IMR-90 (cell line): Measurements from ENCODE around the gene FUS. TPM values are rescaled to one million over a fixed set of nuclear protein-coding genes. Genes with fewer than 3 reads are reported as not detected.

Experiments
- ATAC-seq: fragments of 200-7000 bp; cut with Tn5 transposase; 2 replicates; pipeline ENCODE4 v1.9.1; 2020; ENCODE audit warnings: low read depth, mild to moderate bottlenecking, moderate library complexity
- BruUV-seq: library from RNA; stranded (reverse); fragments of 400-500 nt; replicated peaks from 2 replicates; lab custom pipeline; 2021; lab: Mats Ljungman, UMichigan
- CTCF ChIA-PET: fragments of 300-600 bp; formaldehyde crosslinking; extraction: SDS; loops from one replicate; lab custom pipeline; 2021; ENCODE audit warnings: antibody characterized with exemption; lab: Yijun Ruan, JAX
- POLR2A ChIA-PET: fragments of 300-600 bp; sonication (Branson Sonifier 250); formaldehyde crosslinking; loops from one replicate; lab custom pipeline; 2022; ENCODE audit warnings: antibody characterized with exemption; ENCODE audit not compliant: unreplicated experiment; lab: Charles Lee
- DNase-seq: peaks from one replicate; pipeline ENCODE4 v3.0.0; 2013
- H2AFZ ChIP-seq: replicated peaks from 2 replicates; pipeline ENCODE3; 2013; ENCODE audit warnings: low read length, mild to moderate bottlenecking; ENCODE audit not compliant: poor library complexity
- H2AK5ac ChIP-seq: 2 replicates; pipeline ENCODE4 v1.6.1; 2013; ENCODE audit warnings: low read depth, low read length, inconsistent platforms
- H2AK9ac ChIP-seq: replicated peaks from 2 replicates; pipeline ENCODE3; 2013; ENCODE audit warnings: mild to moderate bottlenecking, low read depth, low read length, moderate library complexity; ENCODE audit not compliant: poor library complexity
- H2BK120ac ChIP-seq: 2 replicates; pipeline ENCODE4 v1.6.1; 2013; ENCODE audit warnings: low read depth, low read length, inconsistent platforms
- H2BK15ac ChIP-seq: 3 replicates; pipeline ENCODE4 v1.6.1; 2013; ENCODE audit warnings: low read depth, low read length, inconsistent platforms
- H2BK20ac ChIP-seq: 2 replicates; pipeline ENCODE4 v1.6.1; 2013; ENCODE audit warnings: low read depth, mild to moderate bottlenecking, inconsistent platforms, low read length, moderate library complexity
- H2BK5ac ChIP-seq: 2 replicates; pipeline ENCODE4 v1.6.1; 2013; ENCODE audit warnings: mild to moderate bottlenecking, low read depth, low read length, inconsistent platforms; ENCODE audit not compliant: poor library complexity, severe bottlenecking
- H3K14ac ChIP-seq: replicated peaks from 2 replicates; pipeline ENCODE4 v1.6.1; 2013; ENCODE audit warnings: low read depth, low read length, inconsistent platforms
- H3K18ac ChIP-seq: 2 replicates; pipeline ENCODE4 v1.6.1; 2013; ENCODE audit warnings: low read depth, low read length, control low read depth
- H3K23ac ChIP-seq: 2 replicates; pipeline ENCODE4 v1.6.1; 2013; ENCODE audit warnings: low read depth, low read length, inconsistent platforms
- H3K27ac ChIP-seq: 2 replicates; pipeline ENCODE4 v1.5.1; 2013; ENCODE audit warnings: mild to moderate bottlenecking, control low read depth, low read length; ENCODE audit not compliant: insufficient read depth
- H3K27me3 ChIP-seq: 2 replicates; pipeline ENCODE4 v1.6.1; 2013; ENCODE audit warnings: low read length; ENCODE audit not compliant: control insufficient read depth, insufficient read depth
- H3K36me3 ChIP-seq: 2 replicates; pipeline ENCODE4 v1.6.1; 2013; ENCODE audit warnings: low read length, mixed read lengths; ENCODE audit not compliant: control insufficient read depth, insufficient read depth
- H3K4ac ChIP-seq: 2 replicates; pipeline ENCODE4 v1.6.1; 2013; ENCODE audit warnings: low read depth, low read length, inconsistent platforms
- H3K4me1 ChIP-seq: 2 replicates; pipeline ENCODE4 v1.6.1; 2013; ENCODE audit warnings: low read length, mixed read lengths; ENCODE audit not compliant: control insufficient read depth, insufficient read depth
- H3K4me2 ChIP-seq: 2 replicates; pipeline ENCODE4 v1.6.1; 2013; ENCODE audit warnings: low read depth, mild to moderate bottlenecking, control low read depth, low read length, moderate library complexity
- H3K4me3 ChIP-seq: 2 replicates; pipeline ENCODE4 v1.5.1; 2013; ENCODE audit warnings: low read depth, mild to moderate bottlenecking, control low read depth, low read length, moderate library complexity; ENCODE audit not compliant: insufficient read depth
- H3K56ac ChIP-seq: 2 replicates; pipeline ENCODE4 v1.6.1; 2013; ENCODE audit warnings: low read length, inconsistent platforms; ENCODE audit not compliant: insufficient read depth; ENCODE audit errors: extremely low read depth
- H3K79me1 ChIP-seq, 2 experiments: 2 replicates each; pipeline ENCODE4 v1.6.1; 2013; ENCODE audit warnings: low read length in 2 of 2, inconsistent platforms in 1 of 2, low read depth in 1 of 2
- H3K9ac ChIP-seq: 2 replicates; pipeline ENCODE4 v1.6.1; 2013; ENCODE audit warnings: low read depth, low read length, control low read depth
- H3K9me1 ChIP-seq: 2 replicates; pipeline ENCODE4 v1.6.1; 2013; ENCODE audit warnings: low read length, inconsistent platforms; ENCODE audit not compliant: insufficient read depth
- H3K9me3 ChIP-seq: 2 replicates; pipeline ENCODE4 v1.6.1; 2013; ENCODE audit warnings: low read length; ENCODE audit not compliant: control insufficient read depth, insufficient read depth
- H4K20me1 ChIP-seq: 2 replicates; pipeline ENCODE4 v1.6.1; 2013; ENCODE audit warnings: low read length, inconsistent platforms; ENCODE audit not compliant: insufficient read depth
- H4K5ac ChIP-seq: 2 replicates; pipeline ENCODE4 v1.6.1; 2013; ENCODE audit warnings: mild to moderate bottlenecking, low read depth, low read length, control low read depth
- H4K8ac ChIP-seq, 2 experiments: 2 replicates each; pipeline ENCODE4 v1.6.1; 2013; ENCODE audit warnings: low read depth in 2 of 2, low read length in 2 of 2, control low read depth in 1 of 2, inconsistent platforms in 1 of 2
- H4K91ac ChIP-seq: 2 replicates; pipeline ENCODE4 v1.6.1; 2013; ENCODE audit warnings: low read depth, low read length, inconsistent platforms; ENCODE audit not compliant: insufficient read depth
- CEBPB ChIP-seq: IDR thresholded peaks from 2 replicates; pipeline ENCODE4 v1.6.1; 2012; ENCODE audit warnings: low read depth, low read length, improper control_type of control experiment
- CHD1 ChIP-seq: IDR thresholded peaks from 2 replicates; pipeline ENCODE4 v1.6.1; 2012; ENCODE audit warnings: low read depth, low read length, improper control_type of control experiment
- ELK1 ChIP-seq: fragments of 150-350 bp; IDR thresholded peaks from 2 replicates; pipeline ENCODE4 v1.6.1; 2016; ENCODE audit warnings: low read depth, mild to moderate bottlenecking, low read length, moderate library complexity, borderline replicate concordance
- FOS ChIP-seq: fragments of 150-350 bp; IDR thresholded peaks from 2 replicates; pipeline ENCODE4 v1.6.1; 2016; ENCODE audit warnings: low read depth, low read length
- MAZ ChIP-seq: IDR thresholded peaks from 2 replicates; pipeline ENCODE4 v1.6.1; 2012; ENCODE audit warnings: low read depth, mild to moderate bottlenecking, low read length, improper control_type of control experiment, moderate library complexity, borderline replicate concordance
- MXI1 ChIP-seq: IDR thresholded peaks from 2 replicates; pipeline ENCODE4 v1.6.1; 2012; ENCODE audit warnings: low read depth, mild to moderate bottlenecking, low read length, moderate library complexity, borderline replicate concordance
- RFX5 ChIP-seq: IDR thresholded peaks from 2 replicates; pipeline ENCODE4 v1.8.0; 2012; ENCODE audit warnings: low read depth, mild to moderate bottlenecking, low read length, moderate library complexity
- USF2 ChIP-seq: fragments of 150-350 bp; IDR thresholded peaks from 2 replicates; pipeline ENCODE4 v1.6.1; 2017; ENCODE audit warnings: mild to moderate bottlenecking, antibody characterized with exemption, low read length, low read depth
- WGBS, 2 experiments: methylation state at CpG; one replicate each; pipeline versions ENCODE4 v1.1.5 to v1.1.7; 2013; ENCODE audit warnings: missing lambda C conversion rate in 2 of 2; ENCODE audit not compliant: insufficient read length in 1 of 2; ENCODE audit errors: extremely low coverage in 2 of 2; 5-methylcytosine and 5-hydroxymethylcytosine counted together
- dilution Hi-C: fragments of 300-500 bp; cut with HindIII; formaldehyde crosslinking; loops from one replicate; pipeline ENCODE4 v1.14.3; 2018; ENCODE audit warnings: low sequenced_read_pairs; ENCODE audit not compliant: unreplicated experiment
- in situ Hi-C: fragments of 300-500 bp; cut with MboI; formaldehyde crosslinking; loops from 3 replicates; pipeline ENCODE4 v1.14.3; 2019; ENCODE audit warnings: low sequenced_read_pairs, inconsistent platforms, mixed read lengths
- intact Hi-C: fragments of 100-400 bp; cut with micrococcal nuclease; formaldehyde crosslinking; loops from 2 replicates; pipeline ENCODE4 v1.10.0; 2022
- polyA plus RNA-seq, 3 experiments: library from polyadenylated mRNA; depleted of rRNA; stranded (reverse); fragments of >200 nt; gene quantifications; 2 replicates each; pipeline ENCODE4 v1.2.3, GENCODE V29; 2012; ENCODE audit warnings: low replicate concordance in 1 of 3
- total RNA-seq: library from RNA; depleted of rRNA; stranded (reverse); fragments of >200 nt; gene quantifications from 2 replicates; pipeline ENCODE4 v1.2.3, GENCODE V29; 2012
- TF ChIP-seq, protein P1 (sequence below): conservative IDR thresholded peaks from 2 replicates; pipeline ENCODE4 v1.5.1; 2012; ENCODE audit warnings: mild to moderate bottlenecking, low read depth, low read length, improper control_type of control experiment

FUS gene
- total and polyA plus RNA-seq, 2 of the 4 experiments (the other 2 are of a cell fraction) = 42.8 to 340 TPM

DNA sequence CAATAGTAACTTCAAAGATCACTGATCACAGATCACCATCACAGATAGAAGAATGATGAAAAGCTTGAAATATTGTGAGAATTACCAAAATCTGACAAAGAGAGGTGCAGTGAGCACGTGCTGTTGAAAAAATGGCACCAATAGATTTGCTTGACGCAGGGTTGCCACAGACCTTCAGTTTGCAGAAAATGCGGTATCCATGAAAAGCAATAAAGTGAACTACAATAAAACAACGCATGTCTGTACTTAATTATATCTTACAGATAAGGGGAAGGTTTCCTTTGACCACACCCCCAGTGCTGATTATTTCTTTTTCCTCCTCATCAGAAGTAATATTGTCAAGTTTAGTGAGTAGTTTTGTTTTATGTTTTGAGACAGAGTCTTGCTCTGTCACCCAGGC lies 58.1 kb downstream of the FUS start:
- dilution Hi-C loops = no loop called here
- Histone ChIP-seq H3K4me1 (no peaks in the 10 kb centered on the region), H4K8ac (no peak overlapping the region), H3K18ac (no peak overlapping the region), H3K27ac (no peak overlapping the region), H3K27me3 (peaks cover 6% of the 10 kb centered on the region; the same call in 1 of the 2 replicates), H2BK15ac (no peak overlapping the region), H3K4ac (no peak overlapping the region), H2AK9ac (no peak overlapping the region), H4K91ac (no peak overlapping the region), H2AK5ac (no peak overlapping the region), H3K9me1 (no peaks in the 10 kb centered on the region), H3K36me3 (no peaks in the 10 kb centered on the region), H2AFZ (no peak overlapping the region), H3K9ac (no peak overlapping the region), H4K20me1 (no peaks in the 10 kb centered on the region), H2BK120ac (no peak overlapping the region), H3K4me2 (no peak overlapping the region), H3K9me3 (no peaks in the 10 kb centered on the region), H3K4me3 (no peak overlapping the region), H2BK20ac (no peak overlapping the region), H3K79me1 (no peaks in the 10 kb centered on the region), H3K56ac (no peak overlapping the region), H4K5ac (no peak overlapping the region), H2BK5ac (no peak overlapping the region), H3K14ac (no peak overlapping the region), H3K23ac (no peak overlapping the region)
- DNase-seq (no peak), ATAC-seq (no peak)
- POLR2A ChIA-PET = no interaction called here
- no peak for TF ChIP-seq FOS
- TF ChIP-seq USF2 = no peak
- no peak for TF ChIP-seq MAZ
- no peak for TF ChIP-seq CEBPB
- no peak for TF ChIP-seq ELK1
- TF ChIP-seq, protein P1, sequence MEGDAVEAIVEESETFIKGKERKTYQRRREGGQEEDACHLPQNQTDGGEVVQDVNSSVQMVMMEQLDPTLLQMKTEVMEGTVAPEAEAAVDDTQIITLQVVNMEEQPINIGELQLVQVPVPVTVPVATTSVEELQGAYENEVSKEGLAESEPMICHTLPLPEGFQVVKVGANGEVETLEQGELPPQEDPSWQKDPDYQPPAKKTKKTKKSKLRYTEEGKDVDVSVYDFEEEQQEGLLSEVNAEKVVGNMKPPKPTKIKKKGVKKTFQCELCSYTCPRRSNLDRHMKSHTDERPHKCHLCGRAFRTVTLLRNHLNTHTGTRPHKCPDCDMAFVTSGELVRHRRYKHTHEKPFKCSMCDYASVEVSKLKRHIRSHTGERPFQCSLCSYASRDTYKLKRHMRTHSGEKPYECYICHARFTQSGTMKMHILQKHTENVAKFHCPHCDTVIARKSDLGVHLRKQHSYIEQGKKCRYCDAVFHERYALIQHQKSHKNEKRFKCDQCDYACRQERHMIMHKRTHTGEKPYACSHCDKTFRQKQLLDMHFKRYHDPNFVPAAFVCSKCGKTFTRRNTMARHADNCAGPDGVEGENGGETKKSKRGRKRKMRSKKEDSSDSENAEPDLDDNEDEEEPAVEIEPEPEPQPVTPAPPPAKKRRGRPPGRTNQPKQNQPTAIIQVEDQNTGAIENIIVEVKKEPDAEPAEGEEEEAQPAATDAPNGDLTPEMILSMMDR = no peak
- no peak for TF ChIP-seq RFX5
- TF ChIP-seq MXI1 = no peak
- TF ChIP-seq CHD1 = no peak
- CTCF ChIA-PET = no interaction called here
- WGBS, 2 experiments = no CpG with 5 or more reads among the region's 4 CpGs
- intact Hi-C loops = no loop called here
- in situ Hi-C loops = no loop called here
- no TSS peak for BruUV-seq
